Measurements from ENCODE around the gene OTOF. TPM values are rescaled to one million over a fixed set of nuclear protein-coding genes. Genes with fewer than 3 reads are reported as not detected.

The OTOF gene
- total and polyA plus RNA-seq, 2 of the 13 experiments (the other 11 are each of a cell fraction or from before 2014, with no cell fraction given) = 0.04 TPM; not detected in 1

DNA sequence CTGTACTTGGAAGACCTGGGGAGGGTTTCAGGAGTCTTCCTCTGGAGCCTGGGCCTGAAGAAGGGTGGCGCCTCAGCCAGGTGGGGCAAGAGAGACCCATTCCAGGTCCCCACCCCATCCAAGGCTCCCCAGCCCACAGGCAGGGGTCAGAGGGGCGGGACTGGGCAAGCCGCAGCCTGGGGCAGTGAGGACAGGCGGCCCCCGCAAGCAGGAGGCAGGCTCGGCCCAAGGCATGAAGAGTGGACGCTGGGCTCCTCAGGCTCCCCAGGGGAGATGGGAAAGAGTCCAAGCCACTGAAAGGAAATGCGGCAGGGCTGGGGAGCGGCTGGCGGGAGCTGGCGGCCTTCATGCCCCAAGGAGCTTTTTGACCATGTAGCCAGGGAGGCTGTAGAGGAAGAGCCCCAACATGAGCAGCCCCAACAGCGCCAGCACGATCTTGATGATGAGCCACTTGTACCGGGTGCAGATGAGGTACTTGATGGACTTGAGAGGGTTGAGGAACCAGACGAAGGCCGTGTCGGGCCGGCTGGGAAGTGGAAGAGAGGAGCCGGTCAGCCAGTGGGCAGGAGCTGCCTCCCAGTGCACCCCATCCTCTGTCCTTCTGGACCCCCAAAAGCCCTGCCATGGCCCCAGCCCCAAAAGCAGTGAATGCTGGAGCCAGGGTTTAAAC lies 20.1 kb downstream of the OTOF start (continued):
- TF ChIP-seq ZSCAN21 (CRISPR knock-in tag; IDR thresholded peaks at IDR 0.05; ENCODE audit: borderline replicate concordance) (no peak), ZNF557 (CRISPR knock-in tag; IDR thresholded peaks at IDR 0.05) (no peak), ZNF629 (CRISPR knock-in tag; conservative IDR thresholded peaks at IDR 0.05) (no peak), NBN (conservative IDR thresholded peaks at IDR 0.05) (no peak), ZNF44 (CRISPR knock-in tag; IDR thresholded peaks at IDR 0.05) (no peak), GLMP (CRISPR knock-in tag; IDR thresholded peaks at IDR 0.05; ENCODE audit: borderline replicate concordance) (no peak), ZNF7 (CRISPR knock-in tag; IDR thresholded peaks at IDR 0.05) (no peak), ZNF441 (CRISPR knock-in tag; IDR thresholded peaks at IDR 0.05; ENCODE audit: borderline replicate concordance) (no peak), RELA (CRISPR knock-in tag; IDR thresholded peaks at IDR 0.05) (no peak), ZNF616 (CRISPR knock-in tag; IDR thresholded peaks at IDR 0.05; ENCODE audit: low read depth) (no peak), XRCC5 (optimal IDR thresholded peaks at IDR 0.05; ENCODE audit: low read length) (peak; percentile 9), CC2D1A (CRISPR knock-in tag; IDR thresholded peaks at IDR 0.05) (no peak), KDM5A (IDR thresholded peaks at IDR 0.05; ENCODE audit: borderline replicate concordance, low read length) (no peak), GABPB1 (CRISPR knock-in tag; IDR thresholded peaks at IDR 0.05) (no peak; the same call in 1 of the 2 replicates), ZFX (CRISPR knock-in tag; IDR thresholded peaks at IDR 0.05; ENCODE audit: low read depth) (no peak), EZH2 (conservative IDR thresholded peaks at IDR 0.05; ENCODE audit: low read depth, low read length) (no peak), TRAFD1 (CRISPR knock-in tag; IDR thresholded peaks at IDR 0.05; ENCODE audit: borderline replicate concordance) (no peak), HDAC1 (CRISPR knock-in tag; IDR thresholded peaks at IDR 0.05) (no peak), PAF1 (CRISPR knock-in tag; IDR thresholded peaks at IDR 0.05) (no peak), HOXA3 (CRISPR knock-in tag; IDR thresholded peaks at IDR 0.05) (0 out of 2 replicates have a peak, but pooled peaks have one; percentile 8), MBD4 (IDR thresholded peaks at IDR 0.05; ENCODE audit: borderline replicate concordance, low read length) (no peak)
- TF ChIP-seq, protein P1, sequence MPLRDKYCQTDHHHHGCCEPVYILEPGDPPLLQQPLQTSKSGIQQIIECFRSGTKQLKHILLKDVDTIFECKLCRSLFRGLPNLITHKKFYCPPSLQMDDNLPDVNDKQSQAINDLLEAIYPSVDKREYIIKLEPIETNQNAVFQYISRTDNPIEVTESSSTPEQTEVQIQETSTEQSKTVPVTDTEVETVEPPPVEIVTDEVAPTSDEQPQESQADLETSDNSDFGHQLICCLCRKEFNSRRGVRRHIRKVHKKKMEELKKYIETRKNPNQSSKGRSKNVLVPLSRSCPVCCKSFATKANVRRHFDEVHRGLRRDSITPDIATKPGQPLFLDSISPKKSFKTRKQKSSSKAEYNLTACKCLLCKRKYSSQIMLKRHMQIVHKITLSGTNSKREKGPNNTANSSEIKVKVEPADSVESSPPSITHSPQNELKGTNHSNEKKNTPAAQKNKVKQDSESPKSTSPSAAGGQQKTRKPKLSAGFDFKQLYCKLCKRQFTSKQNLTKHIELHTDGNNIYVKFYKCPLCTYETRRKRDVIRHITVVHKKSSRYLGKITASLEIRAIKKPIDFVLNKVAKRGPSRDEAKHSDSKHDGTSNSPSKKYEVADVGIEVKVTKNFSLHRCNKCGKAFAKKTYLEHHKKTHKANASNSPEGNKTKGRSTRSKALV (CRISPR knock-in tag; IDR thresholded peaks at IDR 0.05) = no peak
- TF ChIP-seq, protein P2, sequence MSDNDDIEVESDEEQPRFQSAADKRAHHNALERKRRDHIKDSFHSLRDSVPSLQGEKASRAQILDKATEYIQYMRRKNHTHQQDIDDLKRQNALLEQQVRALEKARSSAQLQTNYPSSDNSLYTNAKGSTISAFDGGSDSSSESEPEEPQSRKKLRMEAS (IDR thresholded peaks at IDR 0.05) = peak; percentile 11; the same call in 1 of the 2 replicates
- TF ChIP-seq, protein P3, sequence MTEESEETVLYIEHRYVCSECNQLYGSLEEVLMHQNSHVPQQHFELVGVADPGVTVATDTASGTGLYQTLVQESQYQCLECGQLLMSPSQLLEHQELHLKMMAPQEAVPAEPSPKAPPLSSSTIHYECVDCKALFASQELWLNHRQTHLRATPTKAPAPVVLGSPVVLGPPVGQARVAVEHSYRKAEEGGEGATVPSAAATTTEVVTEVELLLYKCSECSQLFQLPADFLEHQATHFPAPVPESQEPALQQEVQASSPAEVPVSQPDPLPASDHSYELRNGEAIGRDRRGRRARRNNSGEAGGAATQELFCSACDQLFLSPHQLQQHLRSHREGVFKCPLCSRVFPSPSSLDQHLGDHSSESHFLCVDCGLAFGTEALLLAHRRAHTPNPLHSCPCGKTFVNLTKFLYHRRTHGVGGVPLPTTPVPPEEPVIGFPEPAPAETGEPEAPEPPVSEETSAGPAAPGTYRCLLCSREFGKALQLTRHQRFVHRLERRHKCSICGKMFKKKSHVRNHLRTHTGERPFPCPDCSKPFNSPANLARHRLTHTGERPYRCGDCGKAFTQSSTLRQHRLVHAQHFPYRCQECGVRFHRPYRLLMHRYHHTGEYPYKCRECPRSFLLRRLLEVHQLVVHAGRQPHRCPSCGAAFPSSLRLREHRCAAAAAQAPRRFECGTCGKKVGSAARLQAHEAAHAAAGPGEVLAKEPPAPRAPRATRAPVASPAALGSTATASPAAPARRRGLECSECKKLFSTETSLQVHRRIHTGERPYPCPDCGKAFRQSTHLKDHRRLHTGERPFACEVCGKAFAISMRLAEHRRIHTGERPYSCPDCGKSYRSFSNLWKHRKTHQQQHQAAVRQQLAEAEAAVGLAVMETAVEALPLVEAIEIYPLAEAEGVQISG (CRISPR knock-in tag; IDR thresholded peaks at IDR 0.05) = peak; percentile 21; the same call in 1 of the 2 replicates

All from HepG2 (cell line).